K562 (cell line): ENCODE data around the gene IGF1R. TPM values are rescaled to one million over a fixed set of nuclear protein-coding genes. Genes with fewer than 3 reads are reported as not detected.
A peak's percentile ranks its signal among the peaks of the same experiment; 100 is the strongest.

Source experiments
- ATF7 ChIP-seq: fragments of 450-650 bp; IDR thresholded peaks from 2 replicates; pipeline ENCODE4 v1.7.1; 2014; ENCODE audit warnings: mild to moderate bottlenecking, moderate library complexity
- BACH1 ChIP-seq: fragments of 200-800 bp; sonication (Bioruptor generic); IDR thresholded peaks from 2 replicates; pipeline ENCODE4 v1.6.1; 2016; ENCODE audit warnings: missing genetic modification characterization, missing compliant biosample characterization
- C11orf30 ChIP-seq: fragments of 450-650 bp; IDR thresholded peaks from 2 replicates; pipeline ENCODE4 v1.6.1; 2016; ENCODE audit warnings: low read depth, mild to moderate bottlenecking
- CREM ChIP-seq: IDR thresholded peaks from 2 replicates; pipeline ENCODE4 v1.6.1; 2014; ENCODE audit warnings: antibody characterized with exemption, low read depth
- ELF4 ChIP-seq: fragments of 450-650 bp; formaldehyde crosslinking; IDR thresholded peaks from 2 replicates; pipeline ENCODE4 v1.4.0; 2022; ENCODE audit warnings: missing genetic modification characterization
- FUS ChIP-seq: fragments of 200-400 bp; formaldehyde crosslinking; optimal IDR thresholded peaks from 2 replicates; pipeline ENCODE3; 2017; ENCODE audit warnings: low read depth, low read length
- GABPB1 ChIP-seq: sonication (generic); formaldehyde crosslinking; IDR thresholded peaks from 2 replicates; pipeline ENCODE4 v1.8.0; 2022; ENCODE audit warnings: mild to moderate bottlenecking, missing genetic modification reagents
- GTF2A2 ChIP-seq: IDR thresholded peaks from 2 replicates; pipeline ENCODE4 v1.6.1; 2016; ENCODE audit warnings: mild to moderate bottlenecking, missing genetic modification characterization, missing compliant biosample characterization
- KDM2B ChIP-seq: fragments of 250-450 bp; sonication (Bioruptor Pico); IDR thresholded peaks from 2 replicates; pipeline ENCODE4 v1.8.0; 2021; ENCODE audit warnings: mild to moderate bottlenecking, moderate library complexity
- MAFF ChIP-seq: IDR thresholded peaks from 2 replicates; pipeline ENCODE4 v1.6.1; 2012; ENCODE audit warnings: low read length, improper control_type of control experiment
- MTA3 ChIP-seq: fragments of 450-650 bp; formaldehyde crosslinking; IDR thresholded peaks from 2 replicates; pipeline ENCODE4 v1.6.1; 2017; ENCODE audit warnings: mild to moderate bottlenecking, borderline replicate concordance
- NFE2 ChIP-seq: IDR thresholded peaks from 2 replicates; pipeline ENCODE4 v1.6.1; 2014; ENCODE audit warnings: antibody characterized with exemption, low read depth
- NFE2L1 ChIP-seq: fragments of 450-650 bp; IDR thresholded peaks from 2 replicates; pipeline ENCODE4 v1.6.1; 2016; ENCODE audit warnings: missing genetic modification characterization, low read depth, mild to moderate bottlenecking, missing compliant biosample characterization, moderate library complexity, borderline replicate concordance
- SMARCA4 ChIP-seq: fragments of 450-650 bp; IDR thresholded peaks from 2 replicates; pipeline ENCODE4 v1.6.1; 2016
- STAT5B ChIP-seq: fragments of 250-450 bp; sonication (Bioruptor Pico); IDR thresholded peaks from 2 replicates; pipeline ENCODE4 v1.8.0; 2021; ENCODE audit warnings: mild to moderate bottlenecking, inconsistent platforms
- TFAM ChIP-seq: fragments of 250-450 bp; sonication (Bioruptor Pico); conservative IDR thresholded peaks from 2 replicates; pipeline ENCODE4 v1.5.0; 2021; ENCODE audit warnings: mild to moderate bottlenecking, moderate library complexity
- TRIM24 ChIP-seq, 2 experiments: fragments of 450-650 bp; IDR thresholded peaks; 2 replicates each; pipeline ENCODE4 v1.6.1; 2016
- U2AF2 ChIP-seq: fragments of 200-400 bp; formaldehyde crosslinking; optimal IDR thresholded peaks from 2 replicates; pipeline ENCODE3; 2017; ENCODE audit warnings: low read depth, mild to moderate bottlenecking, low read length
- ZBTB8A ChIP-seq: fragments of 450-650 bp; IDR thresholded peaks from 2 replicates; pipeline ENCODE4 v1.6.1; 2018; ENCODE audit warnings: mild to moderate bottlenecking, moderate library complexity; ENCODE audit not compliant: partially characterized antibody
- ZC3H4 ChIP-seq: sonication (generic); formaldehyde crosslinking; IDR thresholded peaks from 2 replicates; pipeline ENCODE4 v1.9.0; 2021; ENCODE audit warnings: missing genetic modification reagents, borderline replicate concordance
- ZNF766 ChIP-seq: fragments of 200-800 bp; sonication (Bioruptor generic); conservative IDR thresholded peaks from 2 replicates; pipeline ENCODE4 v1.6.1; 2016; ENCODE audit warnings: missing genetic modification characterization, missing compliant biosample characterization
- polyA plus RNA-seq, 8 experiments: library from polyadenylated mRNA; depleted of rRNA in 4 of 8; stranded (reverse) in 5 of 8; unstranded in 3 of 8; fragments of >200 nt; fragmentation: Nextera tagmentation in 2 of 8; fragmentation: Illumina TruSeq in 1 of 8; extraction: Ambion mirVana in 2 of 8; extraction: Trizol in 1 of 8; gene quantifications; 2 replicates each; pipeline versions ENCODE4 v1.2.1 to v1.2.3, GENCODE V29; 2011 to 2014; ENCODE audit warnings: inconsistent platforms in 1 of 8, missing spikeins in 1 of 8
- total RNA-seq, 7 experiments: library from RNA; depleted of rRNA in 6 of 7; stranded (reverse); fragments of >200 nt in 6 of 7; fragmentation: Illumina TruSeq in 2 of 7; extraction: Trizol in 2 of 7; gene quantifications; 2 replicates each; pipeline versions ENCODE4 v1.2.1 to v1.2.3, GENCODE V29; 2011 to 2021; ENCODE audit warnings: low replicate concordance in 1 of 7
- TF ChIP-seq, protein P1 (sequence below): fragments of 450-650 bp; formaldehyde crosslinking; IDR thresholded peaks from 2 replicates; pipeline ENCODE4 v1.4.0; 2022; ENCODE audit warnings: missing genetic modification characterization
- TF ChIP-seq, protein P2 (sequence below): sonication (generic); formaldehyde crosslinking; IDR thresholded peaks from 2 replicates; pipeline ENCODE4 v1.8.0; 2022; ENCODE audit warnings: missing genetic modification reagents, mild to moderate bottlenecking, moderate library complexity, borderline replicate concordance
- TF ChIP-seq, protein P3 (sequence below): sonication (generic); formaldehyde crosslinking; IDR thresholded peaks from 2 replicates; pipeline ENCODE4 v1.8.0; 2023; ENCODE audit warnings: mild to moderate bottlenecking, missing genetic modification reagents
- TF ChIP-seq, protein P4 (sequence below): fragments of 450-650 bp; formaldehyde crosslinking; IDR thresholded peaks from 2 replicates; pipeline ENCODE4 v1.4.0; 2020; ENCODE audit warnings: mild to moderate bottlenecking, moderate library complexity

Gene IGF1R
- total and polyA plus RNA-seq, 9 of the 15 experiments (the other 6 are each of a cell fraction or from before 2014, with no cell fraction given): 0.35 to 8.0 (median 1.6) TPM

DNA sequence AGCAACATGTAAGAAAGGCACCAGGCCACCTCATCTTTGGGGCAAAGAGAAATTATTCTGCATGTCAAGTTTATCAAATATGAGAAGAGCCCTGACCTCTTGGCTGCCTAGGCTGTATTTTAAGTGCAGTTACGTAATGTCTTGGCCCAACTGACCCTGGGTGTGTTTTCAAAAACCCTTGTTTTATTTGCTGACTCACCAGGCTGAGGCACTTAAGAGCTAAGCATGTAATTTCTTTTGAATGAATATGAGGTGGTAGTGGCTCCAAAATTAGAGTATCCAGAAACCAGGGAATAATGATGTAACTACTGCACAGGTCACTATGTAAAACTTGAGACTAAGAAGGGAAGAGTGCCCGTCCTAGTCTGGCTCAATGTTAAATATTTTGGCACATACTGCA is 335.0 kb downstream of the IGF1R start (continued):
- TF ChIP-seq, protein P1, sequence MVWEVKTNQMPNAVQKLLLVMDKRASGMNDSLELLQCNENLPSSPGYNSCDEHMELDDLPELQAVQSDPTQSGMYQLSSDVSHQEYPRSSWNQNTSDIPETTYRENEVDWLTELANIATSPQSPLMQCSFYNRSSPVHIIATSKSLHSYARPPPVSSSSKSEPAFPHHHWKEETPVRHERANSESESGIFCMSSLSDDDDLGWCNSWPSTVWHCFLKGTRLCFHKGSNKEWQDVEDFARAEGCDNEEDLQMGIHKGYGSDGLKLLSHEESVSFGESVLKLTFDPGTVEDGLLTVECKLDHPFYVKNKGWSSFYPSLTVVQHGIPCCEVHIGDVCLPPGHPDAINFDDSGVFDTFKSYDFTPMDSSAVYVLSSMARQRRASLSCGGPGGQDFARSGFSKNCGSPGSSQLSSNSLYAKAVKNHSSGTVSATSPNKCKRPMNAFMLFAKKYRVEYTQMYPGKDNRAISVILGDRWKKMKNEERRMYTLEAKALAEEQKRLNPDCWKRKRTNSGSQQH (CRISPR knock-in tag): no peak
- peak; percentile 77 for TF ChIP-seq NFE2L1 (tag)
- no peak for TF ChIP-seq U2AF2
- TF ChIP-seq, protein P2, sequence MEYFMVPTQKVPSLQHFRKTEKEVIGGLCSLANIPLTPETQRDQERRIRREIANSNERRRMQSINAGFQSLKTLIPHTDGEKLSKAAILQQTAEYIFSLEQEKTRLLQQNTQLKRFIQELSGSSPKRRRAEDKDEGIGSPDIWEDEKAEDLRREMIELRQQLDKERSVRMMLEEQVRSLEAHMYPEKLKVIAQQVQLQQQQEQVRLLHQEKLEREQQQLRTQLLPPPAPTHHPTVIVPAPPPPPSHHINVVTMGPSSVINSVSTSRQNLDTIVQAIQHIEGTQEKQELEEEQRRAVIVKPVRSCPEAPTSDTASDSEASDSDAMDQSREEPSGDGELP (CRISPR knock-in tag): no peak
- TF ChIP-seq ELF4 (CRISPR knock-in tag): no peak
- TF ChIP-seq CREM: 0 out of 2 replicates have a peak, but pooled peaks have one; percentile 6
- TF ChIP-seq GABPB1: no peak
- TF ChIP-seq GTF2A2 (tag): no peak
- TF ChIP-seq STAT5B (CRISPR knock-in tag): no peak
- TF ChIP-seq SMARCA4: peak; percentile 57; the same call in 1 of the 2 replicates
- TF ChIP-seq FUS: no peak
- TF ChIP-seq MTA3: no peak
- no peak for TF ChIP-seq ZBTB8A
- TF ChIP-seq C11orf30: peak; percentile 96
- peak; percentile 92 for TF ChIP-seq MAFF
- TF ChIP-seq, protein P3, sequence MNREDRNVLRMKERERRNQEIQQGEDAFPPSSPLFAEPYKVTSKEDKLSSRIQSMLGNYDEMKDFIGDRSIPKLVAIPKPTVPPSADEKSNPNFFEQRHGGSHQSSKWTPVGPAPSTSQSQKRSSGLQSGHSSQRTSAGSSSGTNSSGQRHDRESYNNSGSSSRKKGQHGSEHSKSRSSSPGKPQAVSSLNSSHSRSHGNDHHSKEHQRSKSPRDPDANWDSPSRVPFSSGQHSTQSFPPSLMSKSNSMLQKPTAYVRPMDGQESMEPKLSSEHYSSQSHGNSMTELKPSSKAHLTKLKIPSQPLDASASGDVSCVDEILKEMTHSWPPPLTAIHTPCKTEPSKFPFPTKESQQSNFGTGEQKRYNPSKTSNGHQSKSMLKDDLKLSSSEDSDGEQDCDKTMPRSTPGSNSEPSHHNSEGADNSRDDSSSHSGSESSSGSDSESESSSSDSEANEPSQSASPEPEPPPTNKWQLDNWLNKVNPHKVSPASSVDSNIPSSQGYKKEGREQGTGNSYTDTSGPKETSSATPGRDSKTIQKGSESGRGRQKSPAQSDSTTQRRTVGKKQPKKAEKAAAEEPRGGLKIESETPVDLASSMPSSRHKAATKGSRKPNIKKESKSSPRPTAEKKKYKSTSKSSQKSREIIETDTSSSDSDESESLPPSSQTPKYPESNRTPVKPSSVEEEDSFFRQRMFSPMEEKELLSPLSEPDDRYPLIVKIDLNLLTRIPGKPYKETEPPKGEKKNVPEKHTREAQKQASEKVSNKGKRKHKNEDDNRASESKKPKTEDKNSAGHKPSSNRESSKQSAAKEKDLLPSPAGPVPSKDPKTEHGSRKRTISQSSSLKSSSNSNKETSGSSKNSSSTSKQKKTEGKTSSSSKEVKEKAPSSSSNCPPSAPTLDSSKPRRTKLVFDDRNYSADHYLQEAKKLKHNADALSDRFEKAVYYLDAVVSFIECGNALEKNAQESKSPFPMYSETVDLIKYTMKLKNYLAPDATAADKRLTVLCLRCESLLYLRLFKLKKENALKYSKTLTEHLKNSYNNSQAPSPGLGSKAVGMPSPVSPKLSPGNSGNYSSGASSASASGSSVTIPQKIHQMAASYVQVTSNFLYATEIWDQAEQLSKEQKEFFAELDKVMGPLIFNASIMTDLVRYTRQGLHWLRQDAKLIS (CRISPR knock-in tag): no peak
- TF ChIP-seq KDM2B (CRISPR knock-in tag): no peak
- peak; percentile 66 for TF ChIP-seq BACH1 (tag)
- TF ChIP-seq ZC3H4: no peak
- TF ChIP-seq NFE2: peak; percentile 95
- TF ChIP-seq, protein P4, sequence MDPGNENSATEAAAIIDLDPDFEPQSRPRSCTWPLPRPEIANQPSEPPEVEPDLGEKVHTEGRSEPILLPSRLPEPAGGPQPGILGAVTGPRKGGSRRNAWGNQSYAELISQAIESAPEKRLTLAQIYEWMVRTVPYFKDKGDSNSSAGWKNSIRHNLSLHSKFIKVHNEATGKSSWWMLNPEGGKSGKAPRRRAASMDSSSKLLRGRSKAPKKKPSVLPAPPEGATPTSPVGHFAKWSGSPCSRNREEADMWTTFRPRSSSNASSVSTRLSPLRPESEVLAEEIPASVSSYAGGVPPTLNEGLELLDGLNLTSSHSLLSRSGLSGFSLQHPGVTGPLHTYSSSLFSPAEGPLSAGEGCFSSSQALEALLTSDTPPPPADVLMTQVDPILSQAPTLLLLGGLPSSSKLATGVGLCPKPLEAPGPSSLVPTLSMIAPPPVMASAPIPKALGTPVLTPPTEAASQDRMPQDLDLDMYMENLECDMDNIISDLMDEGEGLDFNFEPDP: no peak
- 0 out of 2 replicates have a peak, but pooled peaks have one; percentile 23 for TF ChIP-seq ZNF766 (CRISPR knock-in tag)
- TF ChIP-seq TRIM24 (IDR thresholded peaks at IDR 0.05): peak; percentile 21 to 36; a peak in 2 of 4 replicates
- TF ChIP-seq TFAM (CRISPR knock-in tag): no peak
- peak; percentile 84 for TF ChIP-seq ATF7
